ENCODE data around the gene HVCN1.

DNA sequence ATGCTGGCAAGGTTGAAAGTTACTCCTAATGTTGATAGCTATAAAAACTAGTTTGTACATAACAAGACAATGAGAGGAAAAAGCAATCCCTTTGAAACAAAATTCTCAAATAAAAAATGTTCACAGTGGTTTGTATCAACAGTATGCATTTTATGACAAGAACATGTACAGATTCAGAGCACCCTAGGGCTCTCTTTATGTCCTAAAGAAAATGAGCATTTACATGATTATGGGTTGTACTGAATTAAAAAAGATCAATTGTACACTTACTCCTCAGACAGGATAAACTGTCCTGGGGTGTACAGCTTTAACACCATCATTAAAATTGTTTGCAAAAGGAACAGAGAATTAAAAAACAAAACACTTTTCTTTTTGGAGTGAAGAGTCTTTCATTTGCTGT is 31.6 kb upstream of the HVCN1 start:
- TF ChIP-seq EZH2 (IDR thresholded peaks at IDR 0.05; ENCODE audit: borderline replicate concordance, low read length): no peak
- TF ChIP-seq, protein P1, sequence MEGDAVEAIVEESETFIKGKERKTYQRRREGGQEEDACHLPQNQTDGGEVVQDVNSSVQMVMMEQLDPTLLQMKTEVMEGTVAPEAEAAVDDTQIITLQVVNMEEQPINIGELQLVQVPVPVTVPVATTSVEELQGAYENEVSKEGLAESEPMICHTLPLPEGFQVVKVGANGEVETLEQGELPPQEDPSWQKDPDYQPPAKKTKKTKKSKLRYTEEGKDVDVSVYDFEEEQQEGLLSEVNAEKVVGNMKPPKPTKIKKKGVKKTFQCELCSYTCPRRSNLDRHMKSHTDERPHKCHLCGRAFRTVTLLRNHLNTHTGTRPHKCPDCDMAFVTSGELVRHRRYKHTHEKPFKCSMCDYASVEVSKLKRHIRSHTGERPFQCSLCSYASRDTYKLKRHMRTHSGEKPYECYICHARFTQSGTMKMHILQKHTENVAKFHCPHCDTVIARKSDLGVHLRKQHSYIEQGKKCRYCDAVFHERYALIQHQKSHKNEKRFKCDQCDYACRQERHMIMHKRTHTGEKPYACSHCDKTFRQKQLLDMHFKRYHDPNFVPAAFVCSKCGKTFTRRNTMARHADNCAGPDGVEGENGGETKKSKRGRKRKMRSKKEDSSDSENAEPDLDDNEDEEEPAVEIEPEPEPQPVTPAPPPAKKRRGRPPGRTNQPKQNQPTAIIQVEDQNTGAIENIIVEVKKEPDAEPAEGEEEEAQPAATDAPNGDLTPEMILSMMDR (conservative IDR thresholded peaks at IDR 0.05 in 1 of 2, IDR thresholded peaks at IDR 0.05 in 1 of 2; ENCODE audit: extremely low read depth in 1 of 2, insufficient read depth in 1 of 2, low read depth in 1 of 2, low read length in 2 of 2): no peak

Data from mammary epithelial cell (primary cell).